ENCODE data around the gene HLA-DQB2.

Gene HLA-DQB2

DNA sequence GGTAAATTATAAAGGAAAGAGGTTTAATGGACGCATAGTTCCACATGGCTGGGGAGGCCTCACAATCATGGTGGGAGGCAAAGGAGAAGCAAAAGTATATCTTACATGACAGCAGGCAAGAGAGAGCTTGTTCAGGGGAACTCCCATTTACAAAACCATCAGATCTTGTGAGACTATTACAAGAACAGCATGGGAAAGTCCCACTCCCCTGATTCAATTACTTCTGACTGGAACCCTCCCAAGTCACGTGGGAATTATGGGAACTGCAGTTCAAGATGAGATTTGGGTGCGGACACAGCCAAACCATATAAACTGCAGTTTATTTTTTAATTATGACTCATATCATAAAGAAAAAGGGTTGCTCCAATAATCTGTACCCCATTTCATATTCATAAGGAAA lies 44.5 kb downstream of the HLA-DQB2 start:
- no peaks in the 10 kb centered on the region for H3K4me1 ChIP-seq (ENCODE audit: low read length)
- H3K4me3 ChIP-seq (ENCODE audit: low read length) = no peak overlapping the region
- no peaks in the 10 kb centered on the region for H3K79me2 ChIP-seq (ENCODE audit: low read length)
- no peak for TF ChIP-seq EZH2 (optimal IDR thresholded peaks at IDR 0.05; ENCODE audit: low read depth, low read length)
- TF ChIP-seq, protein P1, sequence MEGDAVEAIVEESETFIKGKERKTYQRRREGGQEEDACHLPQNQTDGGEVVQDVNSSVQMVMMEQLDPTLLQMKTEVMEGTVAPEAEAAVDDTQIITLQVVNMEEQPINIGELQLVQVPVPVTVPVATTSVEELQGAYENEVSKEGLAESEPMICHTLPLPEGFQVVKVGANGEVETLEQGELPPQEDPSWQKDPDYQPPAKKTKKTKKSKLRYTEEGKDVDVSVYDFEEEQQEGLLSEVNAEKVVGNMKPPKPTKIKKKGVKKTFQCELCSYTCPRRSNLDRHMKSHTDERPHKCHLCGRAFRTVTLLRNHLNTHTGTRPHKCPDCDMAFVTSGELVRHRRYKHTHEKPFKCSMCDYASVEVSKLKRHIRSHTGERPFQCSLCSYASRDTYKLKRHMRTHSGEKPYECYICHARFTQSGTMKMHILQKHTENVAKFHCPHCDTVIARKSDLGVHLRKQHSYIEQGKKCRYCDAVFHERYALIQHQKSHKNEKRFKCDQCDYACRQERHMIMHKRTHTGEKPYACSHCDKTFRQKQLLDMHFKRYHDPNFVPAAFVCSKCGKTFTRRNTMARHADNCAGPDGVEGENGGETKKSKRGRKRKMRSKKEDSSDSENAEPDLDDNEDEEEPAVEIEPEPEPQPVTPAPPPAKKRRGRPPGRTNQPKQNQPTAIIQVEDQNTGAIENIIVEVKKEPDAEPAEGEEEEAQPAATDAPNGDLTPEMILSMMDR (IDR thresholded peaks at IDR 0.05; ENCODE audit: low read length) = no peak
- TF ChIP-seq EZH2phosphoT487 (IDR thresholded peaks at IDR 0.05; ENCODE audit: low read length) = no peak
- H3K36me3 ChIP-seq (replicated peaks; ENCODE audit: insufficient read depth, low read length) = no peaks in the 10 kb centered on the region
- no peaks in the 10 kb centered on the region for H3F3A ChIP-seq (ENCODE audit: insufficient read depth, low read length)
- DNase-seq = no peak
- no peaks in the 10 kb centered on the region for H3K9me2 ChIP-seq (replicated peaks; ENCODE audit: insufficient read depth, low read length)
- no peak overlapping the region for H3K27ac ChIP-seq (ENCODE audit: low read length)
- no peak overlapping the region for H3K9ac ChIP-seq (ENCODE audit: low read length)
- no peaks in the 10 kb centered on the region for H4K20me1 ChIP-seq (ENCODE audit: insufficient read depth, low read length)
- H3K27me3 ChIP-seq (replicated peaks; ENCODE audit: insufficient read depth, low read length) = no peaks in the 10 kb centered on the region
- no peak overlapping the region for H3K4me2 ChIP-seq (ENCODE audit: low read depth, low read length)
- no peak overlapping the region for H2AFZ ChIP-seq (ENCODE audit: low read length)
- no peaks in the 10 kb centered on the region for H3K9me3 ChIP-seq (replicated peaks; ENCODE audit: insufficient read depth, low read length)

DNA sequence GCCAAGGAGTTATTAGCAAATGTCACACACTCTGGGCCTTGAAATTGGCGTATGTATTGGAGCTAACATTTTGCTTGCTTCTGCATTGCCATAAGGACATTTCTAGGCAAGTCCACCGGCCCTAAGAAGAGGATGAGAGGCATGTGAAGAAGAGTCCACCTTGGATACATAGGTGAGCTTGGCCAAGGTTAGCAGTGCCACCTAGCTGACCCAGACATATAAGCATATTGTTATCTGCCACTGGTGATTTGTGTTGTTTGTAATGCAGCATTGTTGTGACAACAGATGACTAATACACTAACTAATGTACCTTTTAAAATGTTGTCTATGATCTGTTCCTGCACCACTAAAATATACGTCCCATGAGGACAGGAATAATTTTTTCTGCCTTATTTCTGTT lies 46.9 kb downstream of the HLA-DQB2 start:
- no peak for DNase-seq
- H3K9ac ChIP-seq (ENCODE audit: low read length) = no peak overlapping the region
- no peaks in the 10 kb centered on the region for H3K79me2 ChIP-seq (ENCODE audit: low read length)
- H3K27me3 ChIP-seq (replicated peaks; ENCODE audit: insufficient read depth, low read length) = no peaks in the 10 kb centered on the region
- no peak overlapping the region for H3K4me3 ChIP-seq (ENCODE audit: low read length)
- TF ChIP-seq, protein P1 (IDR thresholded peaks at IDR 0.05; ENCODE audit: low read length) = no peak
- TF ChIP-seq EZH2phosphoT487 (IDR thresholded peaks at IDR 0.05; ENCODE audit: low read length) (no peak), EZH2 (optimal IDR thresholded peaks at IDR 0.05; ENCODE audit: low read depth, low read length) (no peak)
- H2AFZ ChIP-seq (ENCODE audit: low read length) = no peak overlapping the region
- no peaks in the 10 kb centered on the region for H4K20me1 ChIP-seq (ENCODE audit: insufficient read depth, low read length)
- no peaks in the 10 kb centered on the region for H3K9me2 ChIP-seq (replicated peaks; ENCODE audit: insufficient read depth, low read length)
- no peaks in the 10 kb centered on the region for H3K4me1 ChIP-seq (ENCODE audit: low read length)
- H3K9me3 ChIP-seq (replicated peaks; ENCODE audit: insufficient read depth, low read length) = no peaks in the 10 kb centered on the region
- H3K4me2 ChIP-seq (ENCODE audit: low read depth, low read length) = no peak overlapping the region
- H3K36me3 ChIP-seq (replicated peaks; ENCODE audit: insufficient read depth, low read length) = no peaks in the 10 kb centered on the region
- H3F3A ChIP-seq (ENCODE audit: insufficient read depth, low read length) = no peaks in the 10 kb centered on the region
- no peak overlapping the region for H3K27ac ChIP-seq (ENCODE audit: low read length)

DNA sequence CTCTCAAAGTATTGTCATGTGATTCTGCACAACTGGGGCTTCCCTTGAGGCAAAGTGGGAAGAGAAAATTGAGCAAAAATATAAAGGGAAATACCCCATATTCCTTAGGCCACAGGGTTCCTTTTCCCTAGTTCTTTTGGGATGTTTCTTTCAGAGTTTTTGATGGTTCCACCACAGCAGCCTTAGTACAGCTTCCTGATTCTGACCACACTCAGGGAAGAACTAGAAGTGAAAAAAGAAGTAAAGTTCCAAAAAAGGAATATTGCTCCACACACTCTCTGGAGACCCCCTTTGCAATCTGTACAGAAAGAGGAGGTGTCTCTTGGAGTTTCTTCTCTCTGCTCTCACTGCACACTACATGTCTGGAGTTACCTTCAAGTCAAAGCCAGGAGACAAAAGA lies 50.1 kb downstream of the HLA-DQB2 start:
- TF ChIP-seq, protein P1 (IDR thresholded peaks at IDR 0.05; ENCODE audit: low read length) = no peak
- TF ChIP-seq EZH2phosphoT487 (IDR thresholded peaks at IDR 0.05; ENCODE audit: low read length) (no peak), EZH2 (optimal IDR thresholded peaks at IDR 0.05; ENCODE audit: low read depth, low read length) (no peak)
- Histone ChIP-seq H3K9me3 (replicated peaks; ENCODE audit: insufficient read depth, low read length) (no peaks in the 10 kb centered on the region), H3K9me2 (replicated peaks; ENCODE audit: insufficient read depth, low read length) (no peaks in the 10 kb centered on the region), H3K79me2 (ENCODE audit: low read length) (no peaks in the 10 kb centered on the region), H3K4me1 (ENCODE audit: low read length) (no peaks in the 10 kb centered on the region), H3K4me3 (ENCODE audit: low read length) (no peak overlapping the region), H3F3A (ENCODE audit: insufficient read depth, low read length) (no peaks in the 10 kb centered on the region), H3K9ac (ENCODE audit: low read length) (no peak overlapping the region), H3K27ac (ENCODE audit: low read length) (no peak overlapping the region), H2AFZ (ENCODE audit: low read length) (no peak overlapping the region), H3K36me3 (replicated peaks; ENCODE audit: insufficient read depth, low read length) (no peaks in the 10 kb centered on the region), H4K20me1 (ENCODE audit: insufficient read depth, low read length) (no peaks in the 10 kb centered on the region), H3K27me3 (replicated peaks; ENCODE audit: insufficient read depth, low read length) (no peaks in the 10 kb centered on the region), H3K4me2 (ENCODE audit: low read depth, low read length) (no peak overlapping the region)
- no peak for DNase-seq
